Eye (tissue), 1 donor: ENCODE results near the gene PTH1R.

Source experiments
- DNase-seq: peaks from one replicate; pipeline ENCODE4 v3.0.0-alpha.2; 2015

Gene PTH1R

GRCh38 chr3:46952813-46953212 is 75.3 kb downstream of the PTH1R start:
- DNase-seq = no peak
